Spleen (tissue), 11 donors: ENCODE measurements around the gene CAPN9. TPM values are rescaled to one million over a fixed set of nuclear protein-coding genes. Genes with fewer than 3 reads are reported as not detected.

Experiments
- DNase-seq: peaks from one replicate; pipeline ENCODE4 v3.0.0-alpha.2; 2020
- H3K27ac ChIP-seq, 8 donors: fragments of 200-600 bp; sonication (generic) in 7 of 8; 1 replicate in 4 of 8; 2 replicates in 4 of 8; pipeline versions ENCODE4 v1.5.0 to v1.8.0; 2016 to 2021; ENCODE audit warnings: inconsistent platforms in 4 of 8, mild to moderate bottlenecking in 4 of 8, moderate library complexity in 1 of 8
- H3K27me3 ChIP-seq, 7 donors: fragments of 200-600 bp; sonication (generic) in 6 of 7; replicated peaks in 1 of 7; 1 replicate in 4 of 7; 2 replicates in 3 of 7; pipeline versions ENCODE4 v1.5.0 to v1.8.0; 2016 to 2021; ENCODE audit warnings: inconsistent platforms in 3 of 7, mild to moderate bottlenecking in 1 of 7
- H3K36me3 ChIP-seq, 6 donors: fragments of 200-600 bp; sonication (generic) in 5 of 6; 1 replicate in 4 of 6; 2 replicates in 2 of 6; pipeline versions ENCODE4 v1.5.0 to v1.8.0; 2016 to 2021; ENCODE audit warnings: inconsistent platforms in 2 of 6
- H3K4me1 ChIP-seq, 6 donors: fragments of 200-600 bp; sonication (generic) in 5 of 6; 1 replicate in 3 of 6; 2 replicates in 3 of 6; pipeline versions ENCODE4 v1.5.0 to v1.8.0; 2016 to 2021; ENCODE audit warnings: inconsistent platforms in 3 of 6
- H3K4me3 ChIP-seq, 8 donors: fragments of 200-600 bp; sonication (generic) in 7 of 8; 1 replicate in 4 of 8; 2 replicates in 4 of 8; pipeline versions ENCODE4 v1.5.0 to v1.8.0; 2016 to 2021; ENCODE audit warnings: inconsistent platforms in 4 of 8, mild to moderate bottlenecking in 4 of 8, moderate library complexity in 2 of 8
- H3K9me3 ChIP-seq, 8 donors: fragments of 200-600 bp; sonication (generic) in 7 of 8; 1 replicate in 4 of 8; 2 replicates in 4 of 8; pipeline versions ENCODE4 v1.5.0 to v1.8.0; 2016 to 2021; ENCODE audit warnings: inconsistent platforms in 4 of 8
- CTCF ChIP-seq, 11 experiments: fragments of 200-600 bp in 7 of 11; fragments of 450-650 bp in 4 of 11; sonication (generic) in 4 of 11; IDR thresholded peaks in 8 of 11; conservative IDR thresholded peaks in 3 of 11; 1 replicate in 7 of 11; 2 replicates in 4 of 11; pipeline versions ENCODE4 v1.4.0 to v1.8.0; 2016 to 2021; ENCODE audit warnings: antibody characterized with exemption in 11 of 11, inconsistent platforms in 4 of 11, mild to moderate bottlenecking in 1 of 11
- POLR2A ChIP-seq, 3 donors: fragments of 450-650 bp; IDR thresholded peaks; one replicate each; pipeline ENCODE4 v1.5.1; 2017; ENCODE audit warnings: antibody characterized with exemption in 3 of 3, mild to moderate bottlenecking in 1 of 3
- POLR2AphosphoS5 ChIP-seq, 3 donors: sonication (generic); formaldehyde crosslinking; IDR thresholded peaks; one replicate each; pipeline ENCODE4 v1.5.1; 2017; ENCODE audit warnings: antibody characterized with exemption in 3 of 3
- WGBS, 5 donors: extraction: QIAGEN DNeasy Blood & Tissue Kit in 3 of 5; methylation state at CpG; one replicate each; pipeline versions ENCODE4 v1.1.5 to v1.1.7; 2013 to 2018; 5-methylcytosine and 5-hydroxymethylcytosine counted together
- intact Hi-C: fragments of 100-400 bp; cut with DNase I; formaldehyde crosslinking; loops from one replicate; pipeline ENCODE4 v1.15.0; 2023; ENCODE audit warnings: low total_unique reads
- polyA plus RNA-seq, 3 donors: library from polyadenylated mRNA; stranded (reverse); fragments of 200-250 nt; gene quantifications; one replicate each; pipeline ENCODE4 v1.2.1, GENCODE V29; 2013
- total RNA-seq, 7 donors: library from RNA; depleted of rRNA in 3 of 7; stranded (reverse); fragments of >200 nt in 3 of 7; fragmentation: NEBNext Ultra II Directional in 4 of 7; extraction: Animal tissue kit (Norgen Biotek cat#: 25700) in 4 of 7; gene quantifications; one replicate each; pipeline versions ENCODE4 v1.1.0 to v1.2.1, GENCODE V29; 2016 to 2021
- donor health status: healthy with polysubstance abuse.
- donor health status: DM: no; HTN: no; CAD: no; lungs with moderate emphysema.
- donor health status: DM: no; HTN: no; CAD: no.
- donor health status: Bipolar disorder and iron deficiency.
- donor health status: healthy.
- donor health status: DM: no; HTN: no; CAD: no.
- donor health status: DM: yes; HTN: yes; CAD: no.

Gene CAPN9
- total and polyA plus RNA-seq, 10 donors = 0.05 TPM; not detected in 9

GRCh38 chr1:230730977-230731376 lies 16.2 kb upstream of the CAPN9 start:
- 45 to 69% (median 56%) methylated on average over 5 of the region's 5 CpGs for WGBS, 5 donors
- no peaks in the 10 kb centered on the region for H3K27me3 ChIP-seq
- intact Hi-C loops = no loop called here

GRCh38 chr1:230735447-230735846 lies 11.7 kb upstream of the CAPN9 start:
- no peak for DNase-seq
- Histone ChIP-seq H3K9me3 (peaks cover 0 to 7% (median 0%) of the 10 kb centered on the region in 8 donors), H3K27me3 (peaks cover 0 to 10% (median 0%) of the 10 kb centered on the region in 7 donors), H3K4me1 (no peaks in the 10 kb centered on the region), H3K4me3 (no peak overlapping the region), H3K27ac (no peak overlapping the region), H3K36me3 (no peaks in the 10 kb centered on the region)
- TF ChIP-seq POLR2A (IDR thresholded peaks at IDR 0.05) (no peak), CTCF (IDR thresholded peaks at IDR 0.05 in 8 of 11, conservative IDR thresholded peaks at IDR 0.05 in 3 of 11) (no peak), POLR2AphosphoS5 (IDR thresholded peaks at IDR 0.05) (no peak)
- intact Hi-C loops = no loop called here
- 47 to 59% (median 51%) methylated on average over 2 of the region's 2 CpGs for WGBS, 5 donors

More at GRCh38 chr1:230730977-230731376, 16.2 kb upstream of the CAPN9 start:
- H3K27ac ChIP-seq = no peak overlapping the region
- DNase-seq = no peak
- TF ChIP-seq POLR2A (IDR thresholded peaks at IDR 0.05) (no peak), CTCF (IDR thresholded peaks at IDR 0.05 in 8 of 11, conservative IDR thresholded peaks at IDR 0.05 in 3 of 11) (no peak), POLR2AphosphoS5 (IDR thresholded peaks at IDR 0.05) (no peak)
- no peaks in the 10 kb centered on the region for H3K36me3 ChIP-seq
- no peaks in the 10 kb centered on the region for H3K9me3 ChIP-seq
- H3K4me3 ChIP-seq = no peak overlapping the region
- no peaks in the 10 kb centered on the region for H3K4me1 ChIP-seq

- WGBS, 5 donors = 89 to 93% (median 92%) methylated on average over 3 of the region's 3 CpGs
- intact Hi-C loops = no loop called here
- no peak for DNase-seq
- H3K4me3 ChIP-seq = no peak overlapping the region
- H3K36me3 ChIP-seq = no peaks in the 10 kb centered on the region
- no peak for TF ChIP-seq CTCF (IDR thresholded peaks at IDR 0.05 in 8 of 11, conservative IDR thresholded peaks at IDR 0.05 in 3 of 11)
- TF ChIP-seq POLR2A (IDR thresholded peaks at IDR 0.05) = no peak
- no peak for TF ChIP-seq POLR2AphosphoS5 (IDR thresholded peaks at IDR 0.05)
- peaks cover 0 to 10% (median 0%) of the 10 kb centered on the region in 7 donors for H3K27me3 ChIP-seq
- H3K4me1 ChIP-seq = no peaks in the 10 kb centered on the region
- H3K27ac ChIP-seq = no peak overlapping the region
- peaks cover 0 to 7% (median 0%) of the 10 kb centered on the region in 8 donors for H3K9me3 ChIP-seq
Measured at GRCh38 chr1:230737622-230738262, 9.4 kb upstream of the CAPN9 start.

- Histone ChIP-seq H3K9me3 (peaks cover 0 to 7% (median 0%) of the 10 kb centered on the region in 8 donors), H3K27ac (no peak overlapping the region), H3K36me3 (no peaks in the 10 kb centered on the region), H3K27me3 (peaks cover 0 to 10% (median 0%) of the 10 kb centered on the region in 7 donors), H3K4me3 (no peak overlapping the region), H3K4me1 (no peaks in the 10 kb centered on the region)
- intact Hi-C loops = no loop called here
- DNase-seq = no peak
- 90 to 96% (median 93%) methylated on average over 12 of the region's 12 CpGs for WGBS, 5 donors
- no peak for TF ChIP-seq POLR2A (IDR thresholded peaks at IDR 0.05)
Measured at GRCh38 chr1:230739564-230740290, 7.5 kb upstream of the CAPN9 start.
